AG09319 (cell line): Measurements from ENCODE around the gene COL4A4.

Experiments used
- DNase-seq: peaks from one replicate; pipeline ENCODE4 v3.0.0-alpha.2; 2010; ENCODE audit warnings: low read depth; ENCODE audit errors: extremely low read depth
- CTCF ChIP-seq: IDR thresholded peaks from 2 replicates; pipeline ENCODE4 v1.5.1; 2011; ENCODE audit warnings: low read depth, mild to moderate bottlenecking, inconsistent platforms, low read length, moderate library complexity

COL4A4 gene

GRCh38 chr2:227194219-227194618 is 30.2 kb upstream of the COL4A4 start:
- TF ChIP-seq CTCF, result no peak
- no peak for DNase-seq

GRCh38 chr2:227192491-227192890 is 28.5 kb upstream of the COL4A4 start:
- no peak for TF ChIP-seq CTCF
- no peak for DNase-seq

GRCh38 chr2:227191367-227191766 is 27.4 kb upstream of the COL4A4 start:
- no peak for DNase-seq

GRCh38 chr2:227188292-227188691 is 24.3 kb upstream of the COL4A4 start:
- no peak for DNase-seq
- TF ChIP-seq CTCF, result no peak

More at GRCh38 chr2:227191367-227191766, 27.4 kb upstream of the COL4A4 start:
- TF ChIP-seq CTCF, result no peak

GRCh38 chr2:227186751-227187150 is 22.7 kb upstream of the COL4A4 start:
- no peak for TF ChIP-seq CTCF
- no peak for DNase-seq

- no peak for TF ChIP-seq CTCF
- DNase-seq, result no peak
Observed at GRCh38 chr2:227185615-227186232, 21.7 kb upstream of the COL4A4 start.

GRCh38 chr2:227183657-227184367 is 19.8 kb upstream of the COL4A4 start:
- no peak for TF ChIP-seq CTCF
- no peak for DNase-seq
